Measurements from ENCODE around the gene CDHR2.

- TF ChIP-seq POLR2AphosphoS5 (IDR thresholded peaks at IDR 0.05; ENCODE audit: borderline replicate concordance, low read depth, low read length) (no peak), EZH2 (IDR thresholded peaks at IDR 0.05) (no peak)
Observed at GRCh38 chr5:176633598-176633997, 84.5 kb downstream of the CDHR2 start.
